Fibroblast of villous mesenchyme (primary cell): ENCODE measurements around the gene ADAMTS17. TPM values are rescaled to one million over a fixed set of nuclear protein-coding genes. Genes with fewer than 3 reads are reported as not detected.

ENCODE experiments used
- DNase-seq: peaks from one replicate; pipeline ENCODE4 v3.0.0-alpha.2; 2010; ENCODE audit warnings: low read depth
- H3K4me3 ChIP-seq: 2 replicates; pipeline ENCODE4 v1.5.1; 2011; ENCODE audit warnings: low read depth, mild to moderate bottlenecking, low read length
- total RNA-seq: library from RNA; depleted of rRNA; stranded (reverse); fragments of >200 nt; gene quantifications from 2 replicates; pipeline ENCODE4 v1.2.3, GENCODE V29; 2012
- TF ChIP-seq, protein P1 (sequence below): IDR thresholded peaks from 2 replicates; pipeline ENCODE4 v1.5.1; 2012; ENCODE audit warnings: low read depth, mild to moderate bottlenecking, low read length; ENCODE audit not compliant: insufficient read depth

Gene ADAMTS17
- total RNA-seq, 1 donor: under 0.01 TPM

GRCh38 chr15:100256970-100257650 is 84.7 kb downstream of the ADAMTS17 start:
- no peak for DNase-seq
- no peak overlapping the region for H3K4me3 ChIP-seq
- TF ChIP-seq, protein P1, sequence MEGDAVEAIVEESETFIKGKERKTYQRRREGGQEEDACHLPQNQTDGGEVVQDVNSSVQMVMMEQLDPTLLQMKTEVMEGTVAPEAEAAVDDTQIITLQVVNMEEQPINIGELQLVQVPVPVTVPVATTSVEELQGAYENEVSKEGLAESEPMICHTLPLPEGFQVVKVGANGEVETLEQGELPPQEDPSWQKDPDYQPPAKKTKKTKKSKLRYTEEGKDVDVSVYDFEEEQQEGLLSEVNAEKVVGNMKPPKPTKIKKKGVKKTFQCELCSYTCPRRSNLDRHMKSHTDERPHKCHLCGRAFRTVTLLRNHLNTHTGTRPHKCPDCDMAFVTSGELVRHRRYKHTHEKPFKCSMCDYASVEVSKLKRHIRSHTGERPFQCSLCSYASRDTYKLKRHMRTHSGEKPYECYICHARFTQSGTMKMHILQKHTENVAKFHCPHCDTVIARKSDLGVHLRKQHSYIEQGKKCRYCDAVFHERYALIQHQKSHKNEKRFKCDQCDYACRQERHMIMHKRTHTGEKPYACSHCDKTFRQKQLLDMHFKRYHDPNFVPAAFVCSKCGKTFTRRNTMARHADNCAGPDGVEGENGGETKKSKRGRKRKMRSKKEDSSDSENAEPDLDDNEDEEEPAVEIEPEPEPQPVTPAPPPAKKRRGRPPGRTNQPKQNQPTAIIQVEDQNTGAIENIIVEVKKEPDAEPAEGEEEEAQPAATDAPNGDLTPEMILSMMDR: no peak

- no peak for DNase-seq
- TF ChIP-seq, protein P1: no peak
- H3K4me3 ChIP-seq: no peak overlapping the region
Measured at GRCh38 chr15:100256101-100256969, 85.4 kb downstream of the ADAMTS17 start.

DNA sequence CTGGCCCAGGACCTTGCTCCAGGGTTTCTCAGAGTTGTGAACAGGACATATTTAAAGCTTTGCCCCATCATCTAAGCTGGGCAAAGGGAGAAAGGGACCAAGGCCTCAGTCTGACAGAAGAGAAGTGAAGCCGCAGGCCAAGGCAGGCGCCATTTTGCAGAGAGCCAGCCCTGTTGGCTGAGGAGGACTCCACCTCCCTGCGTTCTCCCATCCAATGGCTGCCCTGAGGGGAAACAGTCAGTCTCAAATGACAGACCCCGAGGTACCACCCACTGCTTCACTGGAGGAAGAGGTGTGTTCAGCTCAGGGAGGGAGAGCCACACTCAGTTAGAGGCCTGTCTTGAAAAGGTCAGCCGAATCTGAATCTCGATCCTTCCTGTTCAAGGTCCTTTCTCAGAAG is 86.1 kb downstream of the ADAMTS17 start:
- TF ChIP-seq, protein P1: no peak

DNA sequence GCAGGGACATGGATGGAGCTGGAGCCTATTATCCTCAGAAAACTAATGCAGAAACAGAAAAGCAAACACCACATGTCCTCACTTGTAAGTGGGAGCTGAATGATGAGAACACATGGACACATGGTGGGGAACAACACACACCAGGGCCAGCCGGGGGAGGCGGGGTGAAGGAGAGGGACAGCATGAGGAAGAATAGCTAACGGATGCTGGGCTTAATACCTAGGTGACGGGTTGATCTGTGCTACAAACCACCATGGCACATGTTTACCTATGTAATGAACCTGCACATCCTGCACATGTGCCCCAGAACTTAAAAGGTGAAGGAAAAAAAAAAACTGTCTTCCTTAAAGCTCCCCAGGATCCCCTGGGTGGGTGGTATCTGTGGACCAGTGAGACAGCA is 87.1 kb downstream of the ADAMTS17 start:
- TF ChIP-seq, protein P1: no peak
- DNase-seq: no peak
- no peak overlapping the region for H3K4me3 ChIP-seq

More for the DNA sequence above, 86.1 kb downstream of the ADAMTS17 start:
- no peak overlapping the region for H3K4me3 ChIP-seq
- DNase-seq: no peak

DNA sequence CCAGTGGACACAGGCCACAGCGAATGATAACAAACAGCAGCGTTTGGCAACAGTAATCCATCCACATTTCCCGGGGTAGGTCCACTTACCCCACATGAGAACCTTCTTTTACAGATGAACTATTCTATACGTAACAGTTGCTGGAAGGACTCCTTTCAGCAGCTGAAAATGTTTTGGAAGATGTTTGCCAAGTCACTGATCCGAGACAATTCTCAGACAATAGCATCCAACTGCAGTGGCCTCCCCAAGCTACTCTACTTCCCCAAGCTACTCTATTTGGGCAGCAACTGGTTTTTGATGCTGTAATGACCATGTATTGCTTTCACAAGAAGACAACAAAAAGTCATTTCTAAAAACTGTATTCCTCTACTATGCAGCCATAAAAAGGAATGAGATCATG is 87.5 kb downstream of the ADAMTS17 start:
- no peak for DNase-seq
- TF ChIP-seq, protein P1: no peak
- no peak overlapping the region for H3K4me3 ChIP-seq

GRCh38 chr15:100253640-100254039 is 88.1 kb downstream of the ADAMTS17 start:
- TF ChIP-seq, protein P1: no peak
- no peak for DNase-seq
- no peak overlapping the region for H3K4me3 ChIP-seq
